ENCODE data around the gene MIGA2.

- TF ChIP-seq CTCF (conservative IDR thresholded peaks at IDR 0.05; ENCODE audit: low read depth, low read length) (no peak), EZH2 (IDR thresholded peaks at IDR 0.05; ENCODE audit: low read length, unreplicated experiment) (no peak), EZH2phosphoT487 (IDR thresholded peaks at IDR 0.05; ENCODE audit: borderline replicate concordance, low read length) (no peak)
Observed at GRCh38 chr9:129005336-129005997, 31.0 kb upstream of the MIGA2 start.

Measured in PC-3 (cell line).